ENCODE measurements around the gene IPCEF1.
"Not testable (repeated sequence)": the region's sequence is repeated elsewhere in the genome, so short reads cannot be mapped to it uniquely, and the experiment has no call there.

IPCEF1 gene

DNA sequence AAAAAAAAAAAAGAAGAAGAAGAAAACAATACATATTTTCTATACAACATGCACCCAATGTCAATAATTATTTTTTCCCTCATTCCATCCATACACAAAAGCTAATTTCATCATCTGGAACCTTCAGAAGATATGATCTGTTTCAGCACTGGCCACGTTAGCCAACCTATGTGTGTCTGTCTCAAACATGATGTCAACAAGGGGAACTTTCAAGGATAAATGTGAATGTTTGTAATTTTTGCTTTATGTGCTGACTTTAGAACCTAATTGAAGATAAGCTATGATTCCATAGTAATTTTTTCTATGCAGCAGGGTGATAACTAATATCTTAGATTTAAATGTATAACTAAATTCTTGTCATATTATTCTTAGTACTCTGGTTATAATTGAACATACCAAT, 37.9 kb downstream of the IPCEF1 start:
- H3K9me3 ChIP-seq (ENCODE audit: control insufficient read depth, low read length): no peaks in the 10 kb centered on the region
- H3K27me3 ChIP-seq (ENCODE audit: control insufficient read depth, insufficient read depth, low read length, poor library complexity, severe bottlenecking): no peaks in the 10 kb centered on the region
- no peaks in the 10 kb centered on the region for H3K4me1 ChIP-seq (ENCODE audit: control insufficient read depth, insufficient read depth, low read length)
- WGBS, 2 experiments: 81 to 100% methylated on average over 1 of the region's 1 CpG
- H3K27ac ChIP-seq (ENCODE audit: insufficient read depth, low read depth, low read length, poor library complexity, severe bottlenecking): no peak overlapping the region
- H3K36me3 ChIP-seq (ENCODE audit: control insufficient read depth, insufficient read depth, low read length): no peaks in the 10 kb centered on the region
- H3K4me3 ChIP-seq (ENCODE audit: insufficient read depth, low read depth, low read length): no peak overlapping the region

DNA sequence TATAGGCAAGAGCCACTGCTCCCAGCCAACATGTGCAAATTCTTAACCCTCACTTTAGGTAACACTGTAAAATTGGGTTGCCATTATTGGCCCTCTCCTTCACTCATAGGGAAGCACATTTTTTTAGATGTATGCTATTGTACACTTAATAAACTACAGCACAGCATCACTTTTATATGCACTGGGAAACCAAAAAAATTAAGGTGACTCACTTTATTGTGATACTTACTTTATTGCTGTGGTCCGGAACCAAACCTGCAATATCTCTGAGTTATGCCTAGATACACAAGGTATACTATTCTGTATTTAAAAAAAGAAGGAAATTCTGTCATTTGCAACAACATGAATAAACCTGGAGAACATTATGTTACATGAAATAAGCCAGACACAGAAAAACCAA, 40.5 kb downstream of the IPCEF1 start:
- Histone ChIP-seq H3K27ac (ENCODE audit: insufficient read depth, low read depth, low read length, poor library complexity, severe bottlenecking) (no peak overlapping the region), H3K4me1 (ENCODE audit: control insufficient read depth, insufficient read depth, low read length) (no peaks in the 10 kb centered on the region), H3K27me3 (ENCODE audit: control insufficient read depth, insufficient read depth, low read length, poor library complexity, severe bottlenecking) (no peaks in the 10 kb centered on the region), H3K36me3 (ENCODE audit: control insufficient read depth, insufficient read depth, low read length) (no peaks in the 10 kb centered on the region), H3K9me3 (ENCODE audit: control insufficient read depth, low read length) (no peaks in the 10 kb centered on the region), H3K4me3 (ENCODE audit: insufficient read depth, low read depth, low read length) (no peak overlapping the region)
- 100% methylated on average over 1 of the region's 1 CpG; no CpG with 5 or more reads in 1 of the 2 experiments for WGBS, 2 experiments

DNA sequence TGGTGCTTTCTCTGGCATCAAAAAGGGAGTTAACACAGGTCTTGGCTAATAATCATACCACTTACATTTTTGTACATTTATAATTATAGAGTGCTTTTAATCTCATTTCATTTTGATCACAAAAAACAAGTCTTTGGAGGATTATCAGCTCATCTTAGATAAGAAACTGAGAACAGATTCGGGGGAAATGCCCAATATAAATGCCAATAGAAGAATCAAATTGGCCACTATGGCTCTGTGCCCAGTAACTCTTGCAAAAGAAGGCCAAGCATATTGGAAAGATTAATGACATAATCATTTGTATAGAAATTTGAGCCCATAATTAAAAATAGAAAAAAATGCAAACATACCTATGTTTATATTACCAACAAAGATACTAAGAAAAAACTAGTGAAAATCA, 42.5 kb downstream of the IPCEF1 start:
- 78 to 93% methylated on average over 1 of the region's 1 CpG for WGBS, 2 experiments
- H3K27me3 ChIP-seq (ENCODE audit: control insufficient read depth, insufficient read depth, low read length, poor library complexity, severe bottlenecking): no peaks in the 10 kb centered on the region
- no peaks in the 10 kb centered on the region for H3K4me1 ChIP-seq (ENCODE audit: control insufficient read depth, insufficient read depth, low read length)
- H3K27ac ChIP-seq (ENCODE audit: insufficient read depth, low read depth, low read length, poor library complexity, severe bottlenecking): no peak overlapping the region
- no peak overlapping the region for H3K4me3 ChIP-seq (ENCODE audit: insufficient read depth, low read depth, low read length)
- no peaks in the 10 kb centered on the region for H3K36me3 ChIP-seq (ENCODE audit: control insufficient read depth, insufficient read depth, low read length)
- no peaks in the 10 kb centered on the region for H3K9me3 ChIP-seq (ENCODE audit: control insufficient read depth, low read length)

DNA sequence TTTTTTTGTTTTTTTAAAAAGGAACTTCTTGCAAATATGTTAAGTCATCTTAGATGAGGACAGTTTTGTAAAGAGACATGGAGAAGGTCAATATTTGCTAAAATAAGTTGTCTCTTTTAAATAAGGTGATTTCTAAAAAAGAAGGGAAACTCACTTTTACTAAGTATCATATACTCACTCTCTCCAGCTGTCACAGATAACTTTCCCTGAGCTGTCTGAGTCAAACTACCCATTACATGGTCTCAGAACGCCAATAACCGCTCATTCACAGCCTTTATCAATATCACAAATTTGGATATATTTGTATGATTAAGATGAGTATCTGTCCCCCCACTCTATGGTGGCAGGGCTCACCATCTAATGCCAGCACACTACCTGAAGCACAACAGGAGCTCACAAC, 47.6 kb downstream of the IPCEF1 start:
- H3K27me3 ChIP-seq (ENCODE audit: control insufficient read depth, insufficient read depth, low read length, poor library complexity, severe bottlenecking): no peaks in the 10 kb centered on the region
- WGBS, 2 experiments: 100% methylated on average over 2 of the region's 2 CpGs; no CpG with 5 or more reads in 1 of the 2 experiments
- H3K4me3 ChIP-seq (ENCODE audit: insufficient read depth, low read depth, low read length): no peak overlapping the region
- H3K27ac ChIP-seq (ENCODE audit: insufficient read depth, low read depth, low read length, poor library complexity, severe bottlenecking): no peak overlapping the region
- no peaks in the 10 kb centered on the region for H3K36me3 ChIP-seq (ENCODE audit: control insufficient read depth, insufficient read depth, low read length)
- no peaks in the 10 kb centered on the region for H3K9me3 ChIP-seq (ENCODE audit: control insufficient read depth, low read length)
- peaks cover 5% of the 10 kb centered on the region for H3K4me1 ChIP-seq (ENCODE audit: control insufficient read depth, insufficient read depth, low read length)

DNA sequence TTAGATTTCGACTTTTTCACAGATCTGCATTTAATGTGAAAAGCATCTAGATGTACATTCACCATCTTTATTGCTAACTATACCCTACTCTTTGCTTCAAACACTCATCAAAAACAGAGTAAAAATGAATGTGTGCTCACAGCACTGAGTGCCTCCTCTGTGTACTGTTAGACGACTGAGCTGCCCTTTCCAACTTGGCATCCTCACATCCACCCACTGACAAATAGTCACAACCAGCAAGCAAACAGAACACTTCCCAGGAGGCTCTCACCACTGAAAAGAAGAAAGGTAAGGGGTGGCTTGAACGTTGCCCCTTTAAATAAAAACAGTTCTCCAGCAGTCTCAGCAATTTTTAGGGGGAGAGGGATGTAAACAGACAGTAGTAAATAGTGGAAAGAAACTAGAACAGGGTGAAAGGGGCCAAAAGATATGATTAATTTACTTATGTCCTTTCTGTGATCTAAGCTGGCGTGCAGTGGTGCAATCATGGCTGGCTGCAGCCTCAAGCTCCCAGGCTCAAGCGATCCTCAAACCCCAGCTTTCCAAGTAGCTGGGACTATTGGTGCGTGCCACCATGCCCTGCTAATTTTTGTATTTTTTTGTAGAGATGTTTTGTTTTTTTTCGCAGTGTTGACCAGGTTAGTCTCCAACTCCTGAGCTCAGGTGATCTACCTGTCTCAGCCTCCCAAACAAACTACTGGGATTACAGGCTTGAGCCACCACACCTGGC, 48.7 kb downstream of the IPCEF1 start:
- Histone ChIP-seq H3K4me1 (ENCODE audit: control insufficient read depth, insufficient read depth, low read length) (peaks cover 5% of the 10 kb centered on the region), H3K27ac (ENCODE audit: insufficient read depth, low read depth, low read length, poor library complexity, severe bottlenecking) (no peak overlapping the region), H3K27me3 (ENCODE audit: control insufficient read depth, insufficient read depth, low read length, poor library complexity, severe bottlenecking) (no peaks in the 10 kb centered on the region), H3K36me3 (ENCODE audit: control insufficient read depth, insufficient read depth, low read length) (no peaks in the 10 kb centered on the region), H3K4me3 (ENCODE audit: insufficient read depth, low read depth, low read length) (no peak overlapping the region), H3K9me3 (ENCODE audit: control insufficient read depth, low read length) (no peaks in the 10 kb centered on the region)
- WGBS, 2 experiments: 86 to 90% methylated on average over 7 of the region's 7 CpGs

DNA sequence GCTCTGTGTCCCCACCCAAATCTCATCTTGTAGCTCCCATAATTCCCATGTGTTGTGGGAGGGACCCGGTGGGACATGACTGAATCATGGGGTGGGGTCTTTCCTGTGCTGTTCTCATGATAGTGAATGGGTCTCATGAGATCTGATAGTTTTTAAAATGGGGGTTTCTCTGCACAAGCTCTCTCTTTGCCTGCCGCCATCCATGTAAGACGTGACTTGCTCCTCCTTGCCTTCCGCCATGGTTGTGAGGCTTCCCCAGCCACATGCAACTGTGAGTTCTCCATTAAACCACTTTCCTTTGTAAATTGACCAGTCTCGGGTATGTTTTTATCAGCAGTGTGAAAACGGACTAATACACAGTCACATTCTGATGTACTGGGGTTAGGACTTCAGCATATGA, 49.5 kb downstream of the IPCEF1 start:
- not testable (repeated sequence) for H3K4me3 ChIP-seq (ENCODE audit: insufficient read depth, low read depth, low read length); H3K27ac ChIP-seq (ENCODE audit: insufficient read depth, low read depth, low read length, poor library complexity, severe bottlenecking); H3K9me3 ChIP-seq (ENCODE audit: control insufficient read depth, low read length); H3K27me3 ChIP-seq (ENCODE audit: control insufficient read depth, insufficient read depth, low read length, poor library complexity, severe bottlenecking); H3K36me3 ChIP-seq (ENCODE audit: control insufficient read depth, insufficient read depth, low read length); H3K4me1 ChIP-seq (ENCODE audit: control insufficient read depth, insufficient read depth, low read length)
- 94 to 96% methylated on average over 6 of the region's 6 CpGs for WGBS, 2 experiments

DNA sequence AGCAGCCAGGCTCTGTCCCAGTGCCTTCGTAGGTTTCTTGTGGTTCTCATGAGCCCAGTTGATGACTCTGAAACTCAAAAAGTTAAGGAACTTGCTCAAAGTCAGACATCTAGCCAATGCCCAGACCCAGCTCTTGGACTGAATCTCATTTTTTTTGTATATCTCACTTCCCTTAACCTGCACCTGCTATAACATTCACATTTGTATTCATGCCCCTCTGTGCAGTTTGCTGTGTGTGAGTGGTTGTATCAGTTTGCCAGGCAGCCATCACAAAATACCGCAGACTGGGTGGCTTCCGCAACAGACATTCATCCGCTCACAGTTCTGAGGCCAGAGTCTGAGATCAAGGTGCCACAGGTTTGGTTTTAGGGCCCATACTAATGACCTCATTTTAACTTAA, 49.9 kb downstream of the IPCEF1 start:
- no peaks in the 10 kb centered on the region for H3K36me3 ChIP-seq (ENCODE audit: control insufficient read depth, insufficient read depth, low read length)
- 95% methylated on average over 4 of the region's 4 CpGs for WGBS, 2 experiments
- H3K27me3 ChIP-seq (ENCODE audit: control insufficient read depth, insufficient read depth, low read length, poor library complexity, severe bottlenecking): no peaks in the 10 kb centered on the region
- H3K9me3 ChIP-seq (ENCODE audit: control insufficient read depth, low read length): no peaks in the 10 kb centered on the region
- no peak overlapping the region for H3K4me3 ChIP-seq (ENCODE audit: insufficient read depth, low read depth, low read length)
- H3K27ac ChIP-seq (ENCODE audit: insufficient read depth, low read depth, low read length, poor library complexity, severe bottlenecking): no peak overlapping the region
- H3K4me1 ChIP-seq (ENCODE audit: control insufficient read depth, insufficient read depth, low read length): peaks cover 5% of the 10 kb centered on the region

DNA sequence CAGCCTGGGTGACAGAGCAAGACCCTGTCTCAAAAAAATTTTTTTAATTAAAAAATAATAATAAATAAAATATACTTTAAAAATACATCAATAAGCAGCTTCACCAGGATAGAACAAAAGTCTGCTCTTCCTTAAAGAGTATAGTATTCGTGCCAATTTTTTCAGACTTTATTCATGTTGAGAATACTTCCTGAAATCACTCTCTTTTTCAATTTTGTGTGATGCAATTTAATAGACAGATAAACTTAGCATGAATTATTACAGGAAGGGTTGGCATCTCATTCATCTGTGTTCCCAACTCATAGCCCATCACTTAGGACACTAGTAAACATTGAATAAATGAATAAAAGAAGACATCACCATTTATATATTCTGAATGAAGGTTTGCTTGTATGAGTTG, 52.4 kb downstream of the IPCEF1 start:
- 93 to 100% methylated on average over 1 of the region's 1 CpG for WGBS, 2 experiments

DNA sequence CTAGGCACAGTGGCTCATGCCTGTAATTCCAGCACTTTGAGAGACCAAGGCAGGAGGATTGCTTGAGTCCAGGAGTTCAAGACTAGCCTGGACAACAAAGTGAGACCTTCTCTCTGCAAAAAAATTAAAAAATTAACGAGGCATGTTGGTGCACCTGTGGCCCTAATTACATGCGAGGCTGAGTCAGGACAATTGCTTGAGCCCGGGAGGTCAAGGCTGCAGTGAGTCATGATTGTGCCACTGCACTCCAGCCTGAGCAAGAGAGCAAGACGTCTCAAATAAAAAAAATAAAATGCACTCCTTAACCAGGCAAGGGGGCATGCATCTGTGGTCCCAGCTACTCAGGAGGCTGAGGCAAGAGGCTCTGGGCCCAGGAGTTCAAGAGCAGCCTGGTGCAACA, 53.0 kb downstream of the IPCEF1 start:
- not testable (repeated sequence) for H3K4me3 ChIP-seq (ENCODE audit: insufficient read depth, low read depth, low read length); H3K9me3 ChIP-seq (ENCODE audit: control insufficient read depth, low read length); H3K4me1 ChIP-seq (ENCODE audit: control insufficient read depth, insufficient read depth, low read length); H3K27ac ChIP-seq (ENCODE audit: insufficient read depth, low read depth, low read length, poor library complexity, severe bottlenecking); H3K27me3 ChIP-seq (ENCODE audit: control insufficient read depth, insufficient read depth, low read length, poor library complexity, severe bottlenecking); H3K36me3 ChIP-seq (ENCODE audit: control insufficient read depth, insufficient read depth, low read length)
- 82 to 89% methylated on average over 4 of the region's 4 CpGs for WGBS, 2 experiments

More for the DNA sequence above, 52.4 kb downstream of the IPCEF1 start:
- H3K4me1 ChIP-seq (ENCODE audit: control insufficient read depth, insufficient read depth, low read length): peaks cover 5% of the 10 kb centered on the region
- no peak overlapping the region for H3K27ac ChIP-seq (ENCODE audit: insufficient read depth, low read depth, low read length, poor library complexity, severe bottlenecking)
- H3K36me3 ChIP-seq (ENCODE audit: control insufficient read depth, insufficient read depth, low read length): no peaks in the 10 kb centered on the region
- H3K9me3 ChIP-seq (ENCODE audit: control insufficient read depth, low read length): no peaks in the 10 kb centered on the region
- no peaks in the 10 kb centered on the region for H3K27me3 ChIP-seq (ENCODE audit: control insufficient read depth, insufficient read depth, low read length, poor library complexity, severe bottlenecking)
- H3K4me3 ChIP-seq (ENCODE audit: insufficient read depth, low read depth, low read length): no peak overlapping the region

DNA sequence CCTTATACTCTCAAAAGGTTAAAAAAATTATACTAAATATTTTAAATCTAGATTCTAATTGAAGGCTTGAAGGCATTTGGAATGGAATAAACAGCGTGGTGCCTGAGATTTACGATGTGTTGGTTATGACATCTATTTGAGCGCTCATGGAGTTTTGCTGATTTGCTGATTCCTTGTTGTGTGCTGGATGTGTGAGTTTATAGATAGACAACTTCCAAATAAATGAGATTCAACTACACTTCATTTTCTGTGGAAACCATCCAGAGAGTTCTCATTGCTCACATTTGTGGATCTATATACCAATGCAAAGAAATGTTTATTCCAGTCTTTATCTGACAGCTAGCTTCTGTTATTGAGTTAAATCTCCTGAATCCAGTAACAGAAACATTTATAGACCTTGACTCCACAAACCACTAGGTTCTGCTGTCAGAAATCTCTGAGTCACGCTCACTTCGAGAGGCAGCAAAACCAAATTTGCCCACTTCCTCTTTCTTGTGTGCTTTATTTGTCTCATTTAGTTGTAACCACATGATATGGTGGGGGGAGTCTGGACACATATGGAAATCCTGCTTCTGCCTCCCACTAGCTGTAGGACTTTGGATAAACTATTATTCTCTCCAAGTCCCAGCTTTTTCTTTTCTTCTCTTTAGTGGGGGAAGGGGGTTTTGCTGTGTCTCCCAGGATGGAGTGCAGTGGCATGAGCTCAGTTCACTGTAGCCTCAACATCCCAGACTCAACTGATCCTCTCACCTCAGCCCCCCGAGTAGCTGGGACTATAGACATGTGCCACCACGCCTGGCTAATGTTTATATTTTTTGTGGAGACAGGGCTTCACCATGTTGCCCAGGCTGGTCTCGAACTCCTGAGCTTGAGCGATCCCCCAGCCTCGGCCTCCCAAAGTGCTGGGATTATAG, 54.5 kb downstream of the IPCEF1 start:
- Histone ChIP-seq H3K4me3 (ENCODE audit: insufficient read depth, low read depth, low read length) (no peak overlapping the region), H3K9me3 (ENCODE audit: control insufficient read depth, low read length) (no peaks in the 10 kb centered on the region), H3K36me3 (ENCODE audit: control insufficient read depth, insufficient read depth, low read length) (no peaks in the 10 kb centered on the region), H3K4me1 (ENCODE audit: control insufficient read depth, insufficient read depth, low read length) (peaks cover 5% of the 10 kb centered on the region), H3K27ac (ENCODE audit: insufficient read depth, low read depth, low read length, poor library complexity, severe bottlenecking) (no peak overlapping the region), H3K27me3 (ENCODE audit: control insufficient read depth, insufficient read depth, low read length, poor library complexity, severe bottlenecking) (no peaks in the 10 kb centered on the region)
- 92 to 94% methylated on average over 10 of the region's 10 CpGs for WGBS, 2 experiments
